ENCODE data around the gene LOXL1.

Gene LOXL1

DNA sequence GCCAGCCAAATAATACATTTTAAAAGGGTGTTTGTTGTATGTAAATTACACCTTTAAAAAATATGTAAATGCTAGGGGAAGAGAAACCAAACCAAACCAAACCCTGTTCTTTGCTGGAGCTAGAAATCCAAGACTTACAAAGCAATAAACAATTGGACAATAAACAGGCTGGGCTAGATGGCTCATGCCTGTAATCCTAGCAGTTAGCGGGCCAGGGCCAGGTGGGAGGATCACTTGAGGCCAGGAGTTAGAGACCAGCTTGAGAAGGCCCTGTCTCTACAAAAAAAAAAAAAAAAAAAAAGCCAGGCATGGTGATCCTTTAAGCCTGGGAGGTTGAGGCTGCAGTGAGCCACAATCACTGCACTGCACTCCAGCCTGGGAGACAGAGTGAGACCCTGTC is 53.4 kb downstream of the LOXL1 start:
- Mint-ChIP-seq H3K27me3 (ENCODE audit: low read depth) (no peaks in the 10 kb centered on the region), H3K9me3 (no peaks in the 10 kb centered on the region), H3K36me3 (ENCODE audit: low read depth) (no peaks in the 10 kb centered on the region), H3K4me3 (no peak overlapping the region), H3K27ac (no peak overlapping the region), H3K4me1 (peaks cover 48% of the 10 kb centered on the region)
- TF ChIP-seq, protein P1, sequence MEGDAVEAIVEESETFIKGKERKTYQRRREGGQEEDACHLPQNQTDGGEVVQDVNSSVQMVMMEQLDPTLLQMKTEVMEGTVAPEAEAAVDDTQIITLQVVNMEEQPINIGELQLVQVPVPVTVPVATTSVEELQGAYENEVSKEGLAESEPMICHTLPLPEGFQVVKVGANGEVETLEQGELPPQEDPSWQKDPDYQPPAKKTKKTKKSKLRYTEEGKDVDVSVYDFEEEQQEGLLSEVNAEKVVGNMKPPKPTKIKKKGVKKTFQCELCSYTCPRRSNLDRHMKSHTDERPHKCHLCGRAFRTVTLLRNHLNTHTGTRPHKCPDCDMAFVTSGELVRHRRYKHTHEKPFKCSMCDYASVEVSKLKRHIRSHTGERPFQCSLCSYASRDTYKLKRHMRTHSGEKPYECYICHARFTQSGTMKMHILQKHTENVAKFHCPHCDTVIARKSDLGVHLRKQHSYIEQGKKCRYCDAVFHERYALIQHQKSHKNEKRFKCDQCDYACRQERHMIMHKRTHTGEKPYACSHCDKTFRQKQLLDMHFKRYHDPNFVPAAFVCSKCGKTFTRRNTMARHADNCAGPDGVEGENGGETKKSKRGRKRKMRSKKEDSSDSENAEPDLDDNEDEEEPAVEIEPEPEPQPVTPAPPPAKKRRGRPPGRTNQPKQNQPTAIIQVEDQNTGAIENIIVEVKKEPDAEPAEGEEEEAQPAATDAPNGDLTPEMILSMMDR (IDR thresholded peaks at IDR 0.05; ENCODE audit: unreplicated experiment in 3 of 3), result no peak

DNA sequence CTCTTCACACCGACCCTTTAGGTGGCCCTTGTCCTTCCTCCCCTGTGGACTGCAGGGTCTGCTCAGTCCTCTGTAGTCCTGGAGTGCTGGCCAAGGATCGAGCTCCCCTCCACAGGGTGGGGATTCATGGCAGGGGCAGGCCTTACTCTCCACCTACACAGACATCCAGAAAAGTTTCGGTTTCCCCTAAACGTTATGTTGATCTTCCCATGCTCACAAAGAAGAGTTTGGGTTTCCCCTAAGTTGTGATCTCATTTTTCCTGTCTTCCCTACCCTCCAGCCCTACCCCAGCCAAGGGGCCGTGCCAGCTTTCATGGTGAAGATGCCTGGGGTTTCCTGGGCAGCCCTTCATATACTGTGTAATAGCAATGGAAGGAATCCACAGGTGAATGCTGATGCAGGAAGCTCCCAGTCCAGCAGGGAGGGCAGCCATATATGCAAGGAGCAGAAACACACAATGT is 55.5 kb downstream of the LOXL1 start:
- Mint-ChIP-seq H3K27ac (peak overlapping the region; percentile 88 to 99 (median 97)), H3K9me3 (no peaks in the 10 kb centered on the region), H3K4me3 (peak overlapping the region in 2 of 3 experiments; percentile 13 to 56), H3K4me1 (peaks cover 60% of the 10 kb centered on the region), H3K36me3 (ENCODE audit: low read depth) (no peaks in the 10 kb centered on the region), H3K27me3 (ENCODE audit: low read depth) (no peaks in the 10 kb centered on the region)
- TF ChIP-seq, protein P1 (IDR thresholded peaks at IDR 0.05; ENCODE audit: unreplicated experiment in 3 of 3), result no peak

- Mint-ChIP-seq H3K27ac (peak overlapping the region; percentile 88 to 99 (median 97)), H3K4me3 (peak overlapping the region; percentile 22 to 56 (median 42)), H3K4me1 (peaks cover 66% of the 10 kb centered on the region), H3K9me3 (no peaks in the 10 kb centered on the region), H3K36me3 (ENCODE audit: low read depth) (no peaks in the 10 kb centered on the region), H3K27me3 (ENCODE audit: low read depth) (no peaks in the 10 kb centered on the region)
- TF ChIP-seq, protein P1 (IDR thresholded peaks at IDR 0.05; ENCODE audit: unreplicated experiment in 3 of 3), result no peak
These were observed 56.1 kb downstream of the LOXL1 start for GRCh38 chr15:73982222-73982962.

GRCh38 chr15:73983211-73983727 is 57.0 kb downstream of the LOXL1 start:
- H3K4me1 Mint-ChIP-seq, result peaks cover 68% of the 10 kb centered on the region
- no peaks in the 10 kb centered on the region for H3K9me3 Mint-ChIP-seq
- H3K27me3 Mint-ChIP-seq (ENCODE audit: low read depth), result no peaks in the 10 kb centered on the region
- TF ChIP-seq, protein P1 (IDR thresholded peaks at IDR 0.05; ENCODE audit: unreplicated experiment in 3 of 3), result no peak
- H3K36me3 Mint-ChIP-seq (ENCODE audit: low read depth), result no peaks in the 10 kb centered on the region
- H3K4me3 Mint-ChIP-seq, result peak overlapping the region in 2 of 3 experiments; percentile 54 to 56
- peak overlapping the region; percentile 88 to 99 (median 97) for H3K27ac Mint-ChIP-seq

DNA sequence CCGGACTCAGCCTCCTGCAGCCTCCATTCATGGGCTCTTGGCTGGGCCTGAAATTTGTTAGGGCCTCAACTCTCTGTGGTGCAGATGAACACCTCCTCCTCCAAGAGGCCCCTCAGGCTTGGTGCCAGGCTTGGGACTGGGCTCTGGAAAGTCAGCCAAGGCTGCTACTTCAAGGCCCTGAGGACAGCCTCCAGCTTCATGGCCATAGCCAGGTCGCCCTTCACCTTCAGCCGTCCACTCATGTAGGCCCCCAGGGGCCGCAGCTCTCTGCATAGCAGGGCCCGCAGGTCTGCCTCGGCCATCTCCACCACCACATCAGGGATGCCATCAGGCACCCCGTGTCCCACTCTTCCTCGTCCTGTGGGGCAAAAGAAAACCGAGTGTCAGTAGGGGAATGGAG is 57.5 kb downstream of the LOXL1 start:
- Mint-ChIP-seq H3K27me3 (ENCODE audit: low read depth) (no peaks in the 10 kb centered on the region), H3K4me1 (peaks cover 64% of the 10 kb centered on the region), H3K9me3 (no peaks in the 10 kb centered on the region), H3K27ac (peak overlapping the region; percentile 52 to 99 (median 80)), H3K36me3 (ENCODE audit: low read depth) (no peaks in the 10 kb centered on the region), H3K4me3 (no peak overlapping the region)
- TF ChIP-seq, protein P1 (IDR thresholded peaks at IDR 0.05; ENCODE audit: unreplicated experiment in 3 of 3), result no peak
